Caco-2 (cell line): ENCODE data around the gene SBF1. TPM values are rescaled to one million over a fixed set of nuclear protein-coding genes. Genes with fewer than 3 reads are reported as not detected.

Experiments used
- BruUV-seq: library from RNA; stranded (reverse); fragments of 400-500 nt; replicated peaks from 2 replicates; lab custom pipeline; 2021; lab: Mats Ljungman, UMichigan
- CTCF ChIA-PET: fragments of 300-600 bp; sonication (Branson Sonifier 250); formaldehyde crosslinking; loops from one replicate; lab custom pipeline; 2022; ENCODE audit warnings: antibody characterized with exemption; lab: Charles Lee
- POLR2A ChIA-PET: fragments of 300-600 bp; sonication (Branson Sonifier 250); formaldehyde crosslinking; loops from one replicate; lab custom pipeline; 2022; ENCODE audit warnings: antibody characterized with exemption; lab: Charles Lee
- DNase-seq, 2 experiments: peaks; one replicate each; pipeline versions ENCODE4 v3.0.0 to v3.0.0-alpha.2; 2020 to 2022
- H3K27me3 ChIP-seq: replicated peaks from 2 replicates; pipeline ENCODE4 v1.6.0; 2011; ENCODE audit warnings: low read length; ENCODE audit not compliant: control insufficient read depth, insufficient read depth
- H3K36me3 ChIP-seq: 2 replicates; pipeline ENCODE4 v1.5.1; 2011; ENCODE audit warnings: low read length; ENCODE audit not compliant: control insufficient read depth, insufficient read depth
- H3K4me1 ChIP-seq: fragments of 250-450 bp; sonication (Bioruptor Pico); 2 replicates; pipeline ENCODE4 v1.5.1; 2020; ENCODE audit warnings: mild to moderate bottlenecking
- H3K4me3 ChIP-seq: 2 replicates; pipeline ENCODE4 v1.5.1; 2011; ENCODE audit warnings: low read depth, mild to moderate bottlenecking, control low read depth, low read length
- H3K9me3 ChIP-seq: fragments of 250-450 bp; sonication (Bioruptor Pico); 2 replicates; pipeline ENCODE4 v1.5.1; 2020; ENCODE audit warnings: mild to moderate bottlenecking, moderate library complexity
- H3K27ac Mint-ChIP-seq: one replicate; pipeline ENCODE4 v1.8.0; 2022; ENCODE audit warnings: mixed read lengths; ENCODE audit not compliant: unreplicated experiment
- H3K27me3 Mint-ChIP-seq: one replicate; pipeline ENCODE4 v1.8.0; 2022; ENCODE audit warnings: mixed read lengths; ENCODE audit not compliant: insufficient read depth, unreplicated experiment
- H3K36me3 Mint-ChIP-seq: one replicate; pipeline ENCODE4 v1.8.0; 2022; ENCODE audit warnings: mild to moderate bottlenecking, mixed read lengths; ENCODE audit not compliant: insufficient read depth, unreplicated experiment
- H3K4me1 Mint-ChIP-seq: one replicate; pipeline ENCODE4 v1.8.0; 2022; ENCODE audit warnings: low read depth, mixed read lengths; ENCODE audit not compliant: unreplicated experiment
- H3K4me3 Mint-ChIP-seq: one replicate; pipeline ENCODE4 v1.8.0; 2022; ENCODE audit warnings: mild to moderate bottlenecking, moderate library complexity, mixed read lengths; ENCODE audit not compliant: unreplicated experiment
- H3K9me3 Mint-ChIP-seq: one replicate; pipeline ENCODE4 v1.8.0; 2022; ENCODE audit warnings: mixed read lengths; ENCODE audit not compliant: unreplicated experiment
- intact Hi-C: fragments of 100-400 bp; cut with micrococcal nuclease; formaldehyde crosslinking; loops from one replicate; pipeline ENCODE4 v1.10.0; 2022; ENCODE audit not compliant: unreplicated experiment
- total RNA-seq: library from RNA; stranded (reverse); gene quantifications from 2 replicates; pipeline ENCODE4 v1.2.3, GENCODE V29; 2022
- TF ChIP-seq, protein P1 (sequence below), 2 experiments: fragments of 200-600 bp in 1 of 2; IDR thresholded peaks; 1 replicate in 1 of 2; 2 replicates in 1 of 2; pipeline versions ENCODE4 v1.5.1 to v1.8.0; 2011 to 2022; ENCODE audit warnings: antibody characterized with exemption in 1 of 2, control low read depth in 1 of 2, inconsistent platforms in 1 of 2, low read depth in 1 of 2, low read length in 1 of 2, mild to moderate bottlenecking in 1 of 2, moderate library complexity in 1 of 2; ENCODE audit not compliant: insufficient read depth in 1 of 2, severe bottlenecking in 1 of 2, unreplicated experiment in 1 of 2

SBF1 gene
- total RNA-seq, 1 experiment from 2014 or later = 82.8 TPM

DNA sequence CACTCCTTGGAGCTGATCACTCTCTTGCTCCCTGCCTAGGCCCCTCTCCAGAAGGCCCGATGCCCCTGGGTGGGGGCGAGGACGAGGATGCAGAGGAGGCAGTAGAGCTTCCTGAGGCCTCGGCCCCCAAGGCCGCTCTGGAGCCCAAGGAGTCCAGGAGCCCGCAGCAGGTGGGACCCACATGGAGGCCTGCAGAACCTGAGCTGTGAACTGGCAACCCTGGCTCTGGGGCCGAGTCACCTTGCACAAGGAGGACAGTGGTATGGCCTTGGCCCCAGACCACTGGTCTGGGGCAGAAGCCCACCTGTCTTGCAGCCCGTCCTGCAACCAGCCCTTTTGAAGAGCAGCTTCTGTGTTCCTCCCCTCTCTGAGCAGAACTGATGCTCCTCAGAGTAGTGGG, 44.3 kb upstream of the SBF1 start:
- TF ChIP-seq, protein P1, sequence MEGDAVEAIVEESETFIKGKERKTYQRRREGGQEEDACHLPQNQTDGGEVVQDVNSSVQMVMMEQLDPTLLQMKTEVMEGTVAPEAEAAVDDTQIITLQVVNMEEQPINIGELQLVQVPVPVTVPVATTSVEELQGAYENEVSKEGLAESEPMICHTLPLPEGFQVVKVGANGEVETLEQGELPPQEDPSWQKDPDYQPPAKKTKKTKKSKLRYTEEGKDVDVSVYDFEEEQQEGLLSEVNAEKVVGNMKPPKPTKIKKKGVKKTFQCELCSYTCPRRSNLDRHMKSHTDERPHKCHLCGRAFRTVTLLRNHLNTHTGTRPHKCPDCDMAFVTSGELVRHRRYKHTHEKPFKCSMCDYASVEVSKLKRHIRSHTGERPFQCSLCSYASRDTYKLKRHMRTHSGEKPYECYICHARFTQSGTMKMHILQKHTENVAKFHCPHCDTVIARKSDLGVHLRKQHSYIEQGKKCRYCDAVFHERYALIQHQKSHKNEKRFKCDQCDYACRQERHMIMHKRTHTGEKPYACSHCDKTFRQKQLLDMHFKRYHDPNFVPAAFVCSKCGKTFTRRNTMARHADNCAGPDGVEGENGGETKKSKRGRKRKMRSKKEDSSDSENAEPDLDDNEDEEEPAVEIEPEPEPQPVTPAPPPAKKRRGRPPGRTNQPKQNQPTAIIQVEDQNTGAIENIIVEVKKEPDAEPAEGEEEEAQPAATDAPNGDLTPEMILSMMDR (IDR thresholded peaks at IDR 0.05; ENCODE audit: insufficient read depth in 1 of 2, low read depth in 1 of 2, low read length in 1 of 2, severe bottlenecking in 1 of 2, unreplicated experiment in 1 of 2) = no peak
- peaks cover 47% of the 10 kb centered on the region for H3K36me3 Mint-ChIP-seq
- H3K9me3 Mint-ChIP-seq = no peaks in the 10 kb centered on the region
- Histone ChIP-seq H3K27me3 (no peaks in the 10 kb centered on the region), H3K4me3 (no peak overlapping the region), H3K4me1 (peaks cover 5% of the 10 kb centered on the region; the same call in 1 of the 2 replicates), H3K36me3 (peaks cover 2% of the 10 kb centered on the region; the same call in 1 of the 2 replicates), H3K9me3 (no peaks in the 10 kb centered on the region)
- no TSS peak for BruUV-seq
- CTCF ChIA-PET = interaction anchor here (0.6 kb wide), 1 partner anchor 153 kb away, joined by 3 read pairs; no protein-coding TSS in a partner anchor
- intact Hi-C loops = no loop called here
- POLR2A ChIA-PET = no interaction called here
- no peaks in the 10 kb centered on the region for H3K4me1 Mint-ChIP-seq
- no peak for DNase-seq
- H3K4me3 Mint-ChIP-seq = no peak overlapping the region
- no peak overlapping the region for H3K27ac Mint-ChIP-seq
- H3K27me3 Mint-ChIP-seq = no peaks in the 10 kb centered on the region

DNA sequence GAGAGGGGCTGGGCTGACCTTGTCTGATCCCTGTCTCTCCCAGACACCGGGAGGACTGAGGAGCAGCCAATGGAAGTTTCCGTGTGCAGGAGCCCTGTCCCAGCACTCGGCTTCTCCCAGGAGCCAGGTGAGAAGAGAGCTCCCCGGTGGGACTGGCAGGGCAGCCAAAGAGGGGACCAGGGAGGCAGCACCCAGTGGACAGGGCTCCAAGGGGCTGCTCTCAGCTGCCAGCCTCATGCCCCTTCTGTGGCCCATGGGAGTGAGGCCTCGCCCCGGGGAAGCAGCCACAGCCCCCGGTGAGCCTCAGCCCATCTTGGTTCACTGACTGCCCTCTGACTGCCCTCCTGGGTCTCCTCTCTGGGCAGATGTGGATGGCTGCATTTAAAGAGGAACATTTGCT, 43.8 kb upstream of the SBF1 start:
- Mint-ChIP-seq H3K36me3 (peaks cover 51% of the 10 kb centered on the region), H3K27ac (no peak overlapping the region), H3K4me3 (no peak overlapping the region), H3K27me3 (no peaks in the 10 kb centered on the region), H3K9me3 (no peaks in the 10 kb centered on the region), H3K4me1 (no peaks in the 10 kb centered on the region)
- POLR2A ChIA-PET = no interaction called here
- DNase-seq = no peak
- Histone ChIP-seq H3K4me3 (no peak overlapping the region), H3K36me3 (peaks cover 2% of the 10 kb centered on the region; the same call in 1 of the 2 replicates), H3K9me3 (no peaks in the 10 kb centered on the region), H3K27me3 (no peaks in the 10 kb centered on the region), H3K4me1 (no peaks in the 10 kb centered on the region)
- CTCF ChIA-PET = no interaction called here
- TF ChIP-seq, protein P1 (IDR thresholded peaks at IDR 0.05; ENCODE audit: insufficient read depth in 1 of 2, low read depth in 1 of 2, low read length in 1 of 2, severe bottlenecking in 1 of 2, unreplicated experiment in 1 of 2) = no peak
- no TSS peak for BruUV-seq
- intact Hi-C loops = no loop called here

DNA sequence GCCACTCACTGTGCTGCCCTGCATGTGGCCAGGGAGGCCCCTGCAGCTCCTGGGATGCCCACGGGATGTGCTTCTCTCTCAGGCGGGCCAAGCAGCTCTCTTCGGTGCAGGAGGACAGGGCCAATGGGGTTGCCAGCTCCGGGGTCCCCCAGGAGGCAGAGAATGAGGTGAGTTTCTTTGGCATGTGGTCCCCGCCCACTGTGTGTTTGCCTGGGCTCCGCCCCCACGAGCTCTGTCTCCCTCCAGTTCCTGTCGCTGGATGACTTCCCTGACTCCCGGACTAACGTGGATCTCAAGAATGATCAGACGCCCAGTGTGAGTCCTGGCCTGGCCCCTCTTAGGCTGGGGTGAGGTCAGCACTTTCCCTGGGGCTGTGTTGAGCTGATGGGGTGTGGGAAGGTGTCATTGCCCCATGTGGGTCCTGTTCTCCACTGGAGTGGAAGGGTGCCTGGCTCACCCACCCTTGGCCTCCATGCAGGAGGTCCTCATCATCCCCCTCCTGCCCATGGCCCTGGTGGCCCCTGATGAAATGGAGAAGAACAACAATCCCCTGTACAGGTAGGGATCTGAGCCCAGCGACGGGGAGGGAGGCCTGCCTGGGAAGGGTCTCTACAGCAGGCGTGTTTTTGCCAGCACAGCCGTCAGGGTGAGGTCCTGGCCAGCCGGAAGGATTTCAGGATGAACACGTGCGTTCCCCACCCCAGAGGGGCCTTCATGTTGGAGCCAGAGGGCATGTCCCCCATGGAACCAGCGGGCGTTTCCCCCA, 42.8 kb upstream of the SBF1 start:
- H3K36me3 ChIP-seq = peaks cover 2% of the 10 kb centered on the region; the same call in 1 of the 2 replicates
- no peaks in the 10 kb centered on the region for H3K9me3 ChIP-seq
- no peaks in the 10 kb centered on the region for H3K4me1 Mint-ChIP-seq
- H3K27me3 ChIP-seq = no peaks in the 10 kb centered on the region
- ChIA-PET CTCF (interaction anchor here (0.5 kb wide), 1 partner anchor 9 kb away, joined by 4 read pairs; no protein-coding TSS in a partner anchor), POLR2A (no interaction called here)
- TF ChIP-seq, protein P1 (IDR thresholded peaks at IDR 0.05; ENCODE audit: insufficient read depth in 1 of 2, low read depth in 1 of 2, low read length in 1 of 2, severe bottlenecking in 1 of 2, unreplicated experiment in 1 of 2) = no peak
- BruUV-seq = no TSS peak
- DNase-seq = no peak
- H3K4me3 Mint-ChIP-seq = no peak overlapping the region
- H3K27me3 Mint-ChIP-seq = no peaks in the 10 kb centered on the region
- no peaks in the 10 kb centered on the region for H3K9me3 Mint-ChIP-seq
- H3K4me1 ChIP-seq = no peaks in the 10 kb centered on the region
- H3K4me3 ChIP-seq = no peak overlapping the region
- intact Hi-C loops = no loop called here
- no peak overlapping the region for H3K27ac Mint-ChIP-seq
- H3K36me3 Mint-ChIP-seq = peaks cover 59% of the 10 kb centered on the region
